NOMO-1 (cell line): ENCODE results near the gene CCDC78.

ENCODE experiments used
- DNase-seq, 2 experiments: peaks; one replicate each; lab custom pipeline; 2025; ENCODE audit not compliant: unreplicated experiment in 2 of 2; lab: John Stamatoyannopoulos, UW

Gene CCDC78

DNA sequence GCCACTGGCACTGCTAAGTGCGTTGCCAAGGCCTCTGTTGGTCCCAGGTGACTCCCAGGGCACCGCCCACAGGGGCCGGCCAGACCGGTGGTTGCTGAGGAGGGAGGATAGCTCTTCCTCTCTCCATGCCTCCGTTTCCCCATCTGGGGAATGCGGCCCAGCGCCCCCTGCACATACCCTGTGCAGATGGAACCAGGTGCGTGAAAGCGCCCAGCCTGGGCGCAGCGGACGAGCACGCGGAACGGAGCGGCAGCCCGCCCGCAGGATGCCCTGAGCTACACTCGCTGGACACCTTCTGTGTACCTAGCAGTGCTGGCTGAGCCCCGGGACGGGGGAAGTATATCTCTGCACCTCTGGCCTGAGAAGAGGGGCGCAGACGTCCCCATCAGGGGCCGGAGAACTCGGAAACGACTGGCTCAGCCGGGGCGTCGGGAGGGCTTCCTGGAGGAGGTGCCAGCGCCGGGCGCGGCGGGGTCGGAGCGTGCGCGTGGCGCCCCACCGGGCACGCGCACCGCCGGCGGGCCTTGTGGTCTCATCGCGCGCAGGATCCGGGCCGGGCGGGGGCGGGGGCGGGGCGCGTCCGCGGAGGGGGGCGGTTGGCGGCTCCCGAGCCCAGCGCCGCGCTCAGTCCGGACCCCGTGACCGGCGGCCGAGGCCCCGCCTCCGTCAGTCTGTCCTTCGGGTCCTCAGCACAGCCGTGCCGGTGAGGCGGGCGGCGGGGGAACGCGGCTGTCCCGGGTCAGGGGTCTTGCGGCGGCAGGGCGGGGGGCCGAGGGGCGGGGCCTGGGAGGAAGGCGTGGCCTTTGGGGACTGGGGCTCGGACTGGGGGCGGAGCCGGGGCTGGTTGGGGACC, at the start of gene CCDC78, which contains the start of gene HAGHL:
CCDC78 (minus strand) TSS at position 6 of the 853 bp plus-strand sequence. CDS start 76 bp downstream, outside the sequence.
HAGHL (plus strand) TSS at position 669 of the 853 bp plus-strand sequence. CDS start 404 bp downstream, outside the sequence.
- DNase-seq, result peak in 1 of 2 experiments; percentile 60

DNA sequence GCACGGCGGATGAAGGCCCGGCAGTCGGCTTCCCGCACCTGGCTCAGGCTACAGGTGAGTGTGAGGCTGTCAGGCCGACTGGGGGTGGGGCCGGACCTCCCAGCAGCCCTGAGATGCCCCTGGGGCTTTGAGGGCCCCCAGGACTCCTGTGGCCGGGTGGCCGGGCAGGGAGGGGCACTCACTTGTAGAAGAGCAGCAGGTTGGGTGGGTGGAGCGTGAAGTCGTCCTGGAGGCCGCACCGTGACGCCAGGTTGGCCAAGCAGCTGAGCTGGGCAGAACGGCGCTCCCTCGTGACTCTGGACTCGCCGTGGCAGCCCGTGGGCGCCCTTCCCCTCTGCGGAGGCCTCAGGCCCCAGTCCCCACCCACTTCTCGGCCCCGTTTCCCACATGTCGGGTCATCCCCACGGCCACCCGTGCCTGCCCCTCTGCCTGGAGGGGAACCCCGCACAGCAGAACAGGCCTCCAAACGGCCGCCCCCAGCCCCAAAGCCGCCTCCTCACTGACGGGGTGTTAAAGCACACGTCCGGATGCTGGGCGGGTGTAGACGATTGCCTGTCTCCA, 49.1 kb upstream of the CCDC78 start:
- DNase-seq, result no peak

DNA sequence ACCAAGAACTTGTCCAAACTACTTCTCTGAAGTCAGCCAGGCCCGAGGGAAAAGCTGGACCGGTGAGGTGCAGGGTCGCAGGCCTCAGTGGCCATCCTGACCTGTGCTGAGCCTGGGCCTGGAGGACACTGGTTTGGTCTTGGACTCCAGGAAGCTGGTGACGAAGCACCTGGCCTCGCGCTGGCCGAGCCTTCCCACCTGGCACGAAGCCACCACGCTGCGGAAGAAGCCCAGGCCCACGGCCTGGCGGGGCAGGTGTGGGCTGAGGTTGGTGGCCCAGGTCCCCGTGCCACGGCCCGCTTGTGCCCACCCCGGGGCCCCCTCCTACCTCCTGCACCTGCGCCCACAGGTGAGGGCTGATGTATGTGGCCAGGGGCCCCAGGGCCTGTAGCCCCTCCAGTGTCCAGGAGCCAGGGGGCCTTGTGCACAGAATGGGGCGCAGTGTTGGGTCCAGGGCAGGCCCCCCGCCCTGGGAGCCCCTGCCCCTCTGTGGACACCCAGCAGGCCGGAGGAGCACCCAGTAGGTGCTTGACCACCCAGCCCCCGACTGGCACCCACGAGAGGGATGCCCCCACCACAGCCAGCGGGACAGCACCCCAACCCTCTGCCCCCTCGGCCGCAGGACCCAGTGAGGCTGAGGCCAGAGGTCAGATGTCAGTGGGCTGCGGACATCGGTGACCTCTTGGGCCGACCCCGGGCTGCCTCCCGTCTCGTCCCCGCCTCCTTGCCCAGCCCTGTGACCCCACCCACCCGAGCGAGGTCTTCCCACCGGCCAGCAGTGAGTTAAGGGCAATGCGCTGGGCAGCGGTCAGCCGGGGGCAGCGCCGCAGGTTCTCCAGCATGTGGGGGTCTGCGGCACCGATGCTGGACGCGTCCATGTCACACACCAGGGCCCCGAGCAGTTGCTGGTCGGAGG, 48.1 kb upstream of the CCDC78 start:
- no peak for DNase-seq

- no peak for DNase-seq
These were observed 46.7 kb upstream of the CCDC78 start for GRCh38 chr16:772959-773358.

DNA sequence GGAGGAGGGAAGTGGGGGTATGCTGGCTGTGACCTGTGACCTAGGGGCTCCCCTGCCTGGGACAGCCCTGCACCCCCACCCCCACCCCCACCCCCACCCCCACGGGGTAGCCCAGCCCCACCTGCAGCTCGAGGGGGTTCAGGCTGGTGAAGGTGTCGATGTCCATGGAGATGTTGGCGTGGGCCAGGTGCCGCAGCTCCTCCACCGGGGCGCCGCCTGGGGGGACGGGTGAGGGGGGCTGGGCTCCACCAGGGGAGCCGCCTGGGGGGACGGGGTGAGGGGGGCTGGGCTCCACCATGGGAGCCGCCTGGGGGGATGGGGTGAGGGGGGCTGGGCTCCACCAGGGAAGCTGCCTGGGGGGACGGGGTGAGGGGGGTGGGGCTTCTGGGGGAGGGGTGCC, 44.2 kb upstream of the CCDC78 start:
- DNase-seq, result no peak

- DNase-seq, result no peak
These were observed 43.7 kb upstream of the CCDC78 start for GRCh38 chr16:769934-770333.

- DNase-seq, result no peak
These were observed 43.0 kb upstream of the CCDC78 start for GRCh38 chr16:769184-769784.

GRCh38 chr16:768428-768827, 42.2 kb upstream of the CCDC78 start:
- DNase-seq, result no peak

DNA sequence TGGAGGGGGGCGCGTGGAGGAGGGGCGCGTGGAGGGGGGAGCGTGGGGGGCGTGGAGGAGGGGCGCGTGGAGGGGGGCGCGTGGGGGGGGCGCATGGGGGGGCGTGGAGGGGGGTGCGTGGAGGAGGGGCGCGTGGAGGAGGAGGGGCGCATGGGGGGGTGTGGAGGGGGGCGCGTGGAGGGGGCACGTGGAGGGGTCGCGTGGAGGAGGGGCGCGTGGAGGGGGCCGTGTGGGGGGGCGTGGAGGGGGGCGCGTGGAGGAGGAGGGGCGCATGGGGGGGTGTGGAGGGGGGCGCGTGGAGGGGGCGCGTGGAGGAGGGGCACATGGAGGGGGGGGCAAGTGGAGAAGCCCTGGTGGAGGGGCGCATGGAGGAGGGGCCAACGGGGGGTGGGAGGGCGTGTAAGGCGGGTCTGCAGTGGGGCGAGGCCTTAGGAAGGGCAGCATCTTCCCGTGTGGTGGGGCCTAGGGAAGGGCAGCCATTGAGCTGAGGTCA, 41.5 kb upstream of the CCDC78 start:
- DNase-seq, result no peak

- DNase-seq, result no peak
These were observed 40.8 kb upstream of the CCDC78 start for GRCh38 chr16:766820-767640.

GRCh38 chr16:766008-766819, 40.0 kb upstream of the CCDC78 start:
- DNase-seq, result no peak

DNA sequence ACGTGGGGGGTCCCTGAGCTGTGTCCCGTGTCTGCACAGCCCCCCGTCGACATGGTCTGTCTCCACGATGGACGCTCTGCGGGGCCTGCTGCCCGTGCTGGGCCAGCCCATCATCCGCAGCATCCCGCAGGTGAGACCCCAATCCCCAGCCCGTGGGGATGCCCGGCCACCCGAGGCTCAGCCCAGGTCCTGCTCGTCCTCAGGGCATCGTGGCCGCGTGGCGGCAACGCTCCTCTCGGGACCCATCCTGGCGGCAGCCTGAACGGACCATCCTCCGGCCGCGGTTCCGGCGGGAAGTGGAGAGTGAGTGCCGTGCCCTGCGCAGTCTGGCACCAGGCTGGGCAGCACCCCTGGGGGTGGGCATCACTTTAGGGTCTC, 39.2 kb upstream of the CCDC78 start:
- no peak for DNase-seq

- DNase-seq, result no peak
These were observed 38.7 kb upstream of the CCDC78 start for GRCh38 chr16:764848-765487.

DNA sequence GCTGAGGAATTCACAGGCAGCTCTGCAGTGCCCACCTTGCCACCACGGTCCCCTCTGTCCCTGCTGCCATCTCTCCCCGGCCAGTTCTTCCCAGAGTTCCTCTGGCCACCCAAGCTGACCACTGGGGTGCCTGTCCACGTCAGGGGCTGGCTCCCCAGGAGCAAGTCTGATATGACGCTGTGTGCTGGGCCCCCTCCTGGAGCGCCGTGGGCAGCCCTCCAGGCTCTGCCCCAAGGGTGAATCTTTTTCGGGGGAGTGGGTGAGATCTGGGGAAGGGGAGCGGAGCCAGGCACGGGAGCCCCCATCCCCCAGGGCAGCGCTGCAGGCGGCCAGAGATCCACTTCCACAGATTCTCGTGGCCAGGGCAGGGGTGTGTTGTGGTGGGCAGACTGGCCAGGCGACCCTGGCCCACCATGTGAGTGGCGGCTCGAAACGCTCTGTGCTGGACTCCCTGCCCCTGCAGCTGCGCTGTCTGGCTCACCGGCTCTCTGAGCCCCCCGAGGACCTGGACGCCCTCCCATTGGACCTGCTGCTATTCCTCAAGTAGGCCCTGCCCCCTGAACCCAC, 38.0 kb upstream of the CCDC78 start:
- DNase-seq, result no peak

GRCh38 chr16:763369-764183, 37.3 kb upstream of the CCDC78 start:
- no peak for DNase-seq

DNA sequence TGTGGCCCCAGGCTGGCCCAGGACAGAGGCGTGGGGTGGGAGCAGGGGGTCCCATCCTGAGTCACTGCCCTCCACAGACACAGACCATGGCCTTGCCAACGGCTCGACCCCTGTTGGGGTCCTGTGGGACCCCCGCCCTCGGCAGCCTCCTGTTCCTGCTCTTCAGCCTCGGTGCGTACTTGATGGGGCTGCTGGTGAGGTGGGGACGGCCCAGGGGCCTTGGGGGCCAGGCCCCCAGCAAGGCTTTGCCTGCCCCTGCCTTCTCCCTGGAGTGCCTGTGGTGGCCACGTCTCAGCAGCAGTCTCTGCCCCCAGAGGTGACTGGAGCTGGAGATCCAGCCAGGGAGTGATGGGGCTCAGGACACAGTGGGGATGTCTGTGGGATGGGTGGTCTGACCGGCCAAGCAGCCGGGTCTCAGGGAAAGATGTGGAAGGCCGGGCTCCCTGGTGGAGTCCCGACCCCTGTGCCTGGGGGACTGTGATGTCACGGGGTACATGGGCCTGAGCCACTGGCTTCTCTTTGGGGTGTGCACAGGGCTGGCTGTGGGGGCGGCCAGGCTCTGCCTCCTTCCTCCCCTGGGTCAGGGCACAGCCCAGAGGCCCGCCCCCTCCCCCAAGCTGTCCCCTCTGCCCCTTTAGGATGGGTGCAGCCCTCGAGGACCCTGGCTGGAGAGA, 36.5 kb upstream of the CCDC78 start:
- DNase-seq, result no peak
